GM13976 (cell line): ENCODE data around the gene VPS37C.

ENCODE experiments used
- DNase-seq: peaks from one replicate; pipeline ENCODE4 v3.0.0; 2012; ENCODE audit warnings: low spot score
- CTCF ChIP-seq: IDR thresholded peaks from 2 replicates; pipeline ENCODE4 v1.5.1; 2012; ENCODE audit warnings: borderline replicate concordance, mild to moderate bottlenecking; ENCODE audit not compliant: insufficient read depth; ENCODE audit errors: extremely low read depth, missing control alignments, control extremely low read depth
- in situ Hi-C: fragments of 300-500 bp; cut with MboI; formaldehyde crosslinking; loops from one replicate; pipeline ENCODE4 v1.12.0; 2022; ENCODE audit warnings: low sequenced_read_pairs, mixed read lengths, inconsistent platforms; ENCODE audit not compliant: unreplicated experiment

Gene VPS37C

GRCh38 chr11:61120099-61120705 lies 41.0 kb downstream of the VPS37C start:
- DNase-seq: peak; percentile 50
- in situ Hi-C loops: loop anchor here (10.0 kb wide), 1 partner anchor 155 kb away; no protein-coding TSS in a partner anchor
- no peak for TF ChIP-seq CTCF

- no peak for TF ChIP-seq CTCF
- in situ Hi-C loops: no loop called here
- no peak for DNase-seq
Observed at GRCh38 chr11:61119571-61119970, 41.7 kb downstream of the VPS37C start.

DNA sequence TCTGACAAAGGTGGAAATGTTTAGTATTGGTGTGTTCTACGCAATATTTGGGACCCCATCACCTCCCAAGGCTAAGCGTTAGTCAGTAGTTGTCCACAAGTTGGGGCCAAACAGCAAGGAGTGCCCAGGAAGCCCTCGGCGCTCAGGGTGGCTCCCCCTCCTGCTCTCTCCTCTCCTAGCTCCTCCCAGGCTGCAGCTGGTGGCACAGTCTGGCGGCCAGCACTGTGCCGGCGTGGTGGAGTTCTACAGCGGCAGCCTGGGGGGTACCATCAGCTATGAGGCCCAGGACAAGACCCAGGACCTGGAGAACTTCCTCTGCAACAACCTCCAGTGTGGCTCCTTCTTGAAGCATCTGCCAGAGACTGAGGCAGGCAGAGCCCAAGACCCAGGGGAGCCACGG lies 42.2 kb downstream of the VPS37C start:
- no peak for TF ChIP-seq CTCF
- in situ Hi-C loops: no loop called here
- DNase-seq: no peak

DNA sequence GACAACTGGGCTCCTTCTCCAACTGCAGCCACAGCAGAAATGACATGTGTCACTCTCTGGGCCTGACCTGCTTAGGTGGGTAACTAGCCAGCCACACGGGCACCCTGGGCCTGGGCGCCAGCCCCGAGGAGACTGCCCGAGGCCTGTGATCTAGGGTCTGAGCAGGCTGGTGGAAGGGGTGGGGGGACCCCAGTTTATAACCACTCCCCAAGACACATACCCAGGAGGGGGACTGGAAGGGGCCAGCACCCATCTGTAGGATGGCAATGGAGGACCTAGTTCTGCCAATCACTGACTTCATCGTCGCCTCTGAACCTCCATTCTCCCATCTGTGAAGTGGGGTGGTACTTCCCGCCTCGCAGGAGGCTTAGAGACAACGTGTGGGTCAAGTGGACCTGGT lies 42.8 kb downstream of the VPS37C start:
- no peak for DNase-seq
- in situ Hi-C loops: no loop called here
- no peak for TF ChIP-seq CTCF

DNA sequence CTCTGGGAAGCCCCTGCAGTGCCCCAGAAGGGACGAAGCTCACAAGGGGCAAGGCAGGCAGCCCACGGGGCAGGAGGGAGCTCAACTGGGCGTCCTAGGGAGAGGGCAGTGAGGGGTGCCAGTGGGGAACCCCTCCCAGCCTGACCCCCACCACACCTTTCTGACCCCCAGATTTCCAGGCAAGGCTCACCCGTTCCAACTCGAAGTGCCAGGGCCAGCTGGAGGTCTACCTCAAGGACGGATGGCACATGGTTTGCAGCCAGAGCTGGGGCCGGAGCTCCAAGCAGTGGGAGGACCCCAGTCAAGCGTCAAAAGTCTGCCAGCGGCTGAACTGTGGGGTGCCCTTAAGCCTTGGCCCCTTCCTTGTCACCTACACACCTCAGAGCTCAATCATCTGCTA lies 43.2 kb downstream of the VPS37C start:
- TF ChIP-seq CTCF: no peak
- in situ Hi-C loops: no loop called here
- no peak for DNase-seq

- in situ Hi-C loops: no loop called here
Observed at GRCh38 chr11:61117168-61117520, 44.1 kb downstream of the VPS37C start.

More at GRCh38 chr11:61117168-61117520, 44.1 kb downstream of the VPS37C start:
- TF ChIP-seq CTCF: no peak
- DNase-seq: no peak
